MM.1S (cell line): Measurements from ENCODE around the gene DOCK4.

Source experiments
- DNase-seq: peaks from one replicate; pipeline ENCODE4 v3.0.0-alpha.2; 2015
- H2AFZ ChIP-seq: fragments of 300-600 bp; sonication (generic); 2 replicates; pipeline ENCODE4 v1.6.0; 2016; ENCODE audit warnings: antibody characterized with exemption, low read length
- H3F3A ChIP-seq: fragments of 300-600 bp; sonication (generic); 2 replicates; pipeline ENCODE4 v1.6.1; 2016; ENCODE audit warnings: mild to moderate bottlenecking, antibody characterized with exemption, low read length, moderate library complexity, mixed read lengths; ENCODE audit not compliant: insufficient read depth
- H3K27ac ChIP-seq: fragments of 300-600 bp; sonication (generic); 2 replicates; pipeline ENCODE4 v1.5.1; 2016; ENCODE audit warnings: mild to moderate bottlenecking, low read length
- H3K27me3 ChIP-seq: fragments of 300-600 bp; sonication (generic); replicated peaks from 2 replicates; pipeline ENCODE4 v1.6.0; 2016; ENCODE audit warnings: low read length; ENCODE audit not compliant: insufficient read depth
- H3K36me3 ChIP-seq: fragments of 300-600 bp; sonication (generic); replicated peaks from 2 replicates; pipeline ENCODE4 v1.6.1; 2016; ENCODE audit warnings: mild to moderate bottlenecking, low read length, mixed read lengths; ENCODE audit not compliant: insufficient read depth
- H3K4me1 ChIP-seq: fragments of 300-600 bp; sonication (generic); 2 replicates; pipeline ENCODE4 v1.6.1; 2016; ENCODE audit warnings: low read length, mixed read lengths
- H3K4me2 ChIP-seq: fragments of 300-600 bp; sonication (generic); 2 replicates; pipeline ENCODE4 v1.6.0; 2016; ENCODE audit warnings: low read depth, low read length
- H3K4me3 ChIP-seq: fragments of 300-600 bp; sonication (generic); 2 replicates; pipeline ENCODE4 v1.5.1; 2016; ENCODE audit warnings: low read length, mixed read lengths
- H3K79me2 ChIP-seq: fragments of 300-600 bp; sonication (generic); 2 replicates; pipeline ENCODE4 v1.6.1; 2016; ENCODE audit warnings: mixed run types, low read length, mixed read lengths
- H3K9ac ChIP-seq: fragments of 300-600 bp; sonication (generic); 2 replicates; pipeline ENCODE4 v1.6.1; 2016; ENCODE audit warnings: low read length, mixed read lengths
- H3K9me2 ChIP-seq: fragments of 300-600 bp; sonication (generic); replicated peaks from 2 replicates; pipeline ENCODE4 v1.6.1; 2016; ENCODE audit warnings: mild to moderate bottlenecking, low read length, mixed read lengths; ENCODE audit not compliant: insufficient read depth
- H3K9me3 ChIP-seq: fragments of 300-600 bp; sonication (generic); replicated peaks from 2 replicates; pipeline ENCODE4 v1.6.1; 2016; ENCODE audit warnings: mild to moderate bottlenecking, low read length, mixed read lengths; ENCODE audit not compliant: insufficient read depth
- H4K20me1 ChIP-seq: fragments of 300-600 bp; sonication (generic); 2 replicates; pipeline ENCODE4 v1.6.1; 2016; ENCODE audit warnings: mild to moderate bottlenecking, low read length, moderate library complexity, mixed read lengths; ENCODE audit not compliant: insufficient read depth
- EZH2 ChIP-seq: fragments of 300-600 bp; sonication (generic); optimal IDR thresholded peaks from 2 replicates; pipeline ENCODE3; 2017; ENCODE audit warnings: low read depth, mild to moderate bottlenecking, antibody characterized with exemption, low read length, mixed read lengths
- EZH2phosphoT487 ChIP-seq: fragments of 300-600 bp; sonication (generic); IDR thresholded peaks from 2 replicates; pipeline ENCODE4 v1.6.1; 2018; ENCODE audit warnings: antibody characterized with exemption, low read length
- TF ChIP-seq, protein P1 (sequence below): fragments of 300-600 bp; sonication (generic); IDR thresholded peaks from 2 replicates; pipeline ENCODE4 v1.5.1; 2016; ENCODE audit warnings: antibody characterized with exemption, low read length, mixed read lengths

The DOCK4 gene

DNA sequence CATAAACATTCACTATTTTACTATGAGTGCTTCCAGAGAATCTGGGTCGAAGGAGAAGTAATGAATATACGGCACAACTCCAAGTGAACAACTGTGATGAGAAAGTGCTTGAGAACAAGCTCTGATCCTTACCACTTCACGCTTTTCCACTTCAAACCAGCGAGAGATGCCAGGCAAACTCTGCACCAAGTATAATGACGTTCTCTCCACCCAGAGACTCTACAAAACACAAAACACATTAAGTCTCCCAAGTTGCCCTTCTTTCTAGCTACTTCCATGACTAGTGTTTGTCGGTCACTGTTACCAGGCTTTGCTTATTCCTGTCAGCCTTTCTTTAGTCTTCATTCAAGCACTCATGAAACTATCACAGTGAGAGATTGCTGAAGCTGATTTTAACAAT lies 450.8 kb downstream of the DOCK4 start:
- peaks cover 6% of the 10 kb centered on the region; the same call in 1 of the 2 replicates for H3K36me3 ChIP-seq
- no peak overlapping the region for H2AFZ ChIP-seq
- H3K9me2 ChIP-seq, result no peaks in the 10 kb centered on the region
- H3K27me3 ChIP-seq, result no peaks in the 10 kb centered on the region
- no peak overlapping the region for H3K4me3 ChIP-seq
- no peak overlapping the region for H3K9ac ChIP-seq
- no peaks in the 10 kb centered on the region for H3K9me3 ChIP-seq
- no peaks in the 10 kb centered on the region for H3K79me2 ChIP-seq
- no peaks in the 10 kb centered on the region for H3K4me1 ChIP-seq
- H3F3A ChIP-seq, result no peaks in the 10 kb centered on the region
- H3K27ac ChIP-seq, result no peak overlapping the region
- no peaks in the 10 kb centered on the region for H4K20me1 ChIP-seq
- TF ChIP-seq, protein P1, sequence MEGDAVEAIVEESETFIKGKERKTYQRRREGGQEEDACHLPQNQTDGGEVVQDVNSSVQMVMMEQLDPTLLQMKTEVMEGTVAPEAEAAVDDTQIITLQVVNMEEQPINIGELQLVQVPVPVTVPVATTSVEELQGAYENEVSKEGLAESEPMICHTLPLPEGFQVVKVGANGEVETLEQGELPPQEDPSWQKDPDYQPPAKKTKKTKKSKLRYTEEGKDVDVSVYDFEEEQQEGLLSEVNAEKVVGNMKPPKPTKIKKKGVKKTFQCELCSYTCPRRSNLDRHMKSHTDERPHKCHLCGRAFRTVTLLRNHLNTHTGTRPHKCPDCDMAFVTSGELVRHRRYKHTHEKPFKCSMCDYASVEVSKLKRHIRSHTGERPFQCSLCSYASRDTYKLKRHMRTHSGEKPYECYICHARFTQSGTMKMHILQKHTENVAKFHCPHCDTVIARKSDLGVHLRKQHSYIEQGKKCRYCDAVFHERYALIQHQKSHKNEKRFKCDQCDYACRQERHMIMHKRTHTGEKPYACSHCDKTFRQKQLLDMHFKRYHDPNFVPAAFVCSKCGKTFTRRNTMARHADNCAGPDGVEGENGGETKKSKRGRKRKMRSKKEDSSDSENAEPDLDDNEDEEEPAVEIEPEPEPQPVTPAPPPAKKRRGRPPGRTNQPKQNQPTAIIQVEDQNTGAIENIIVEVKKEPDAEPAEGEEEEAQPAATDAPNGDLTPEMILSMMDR, result no peak
- no peak for TF ChIP-seq EZH2phosphoT487
- no peak for TF ChIP-seq EZH2
- DNase-seq, result no peak
- no peak overlapping the region for H3K4me2 ChIP-seq

DNA sequence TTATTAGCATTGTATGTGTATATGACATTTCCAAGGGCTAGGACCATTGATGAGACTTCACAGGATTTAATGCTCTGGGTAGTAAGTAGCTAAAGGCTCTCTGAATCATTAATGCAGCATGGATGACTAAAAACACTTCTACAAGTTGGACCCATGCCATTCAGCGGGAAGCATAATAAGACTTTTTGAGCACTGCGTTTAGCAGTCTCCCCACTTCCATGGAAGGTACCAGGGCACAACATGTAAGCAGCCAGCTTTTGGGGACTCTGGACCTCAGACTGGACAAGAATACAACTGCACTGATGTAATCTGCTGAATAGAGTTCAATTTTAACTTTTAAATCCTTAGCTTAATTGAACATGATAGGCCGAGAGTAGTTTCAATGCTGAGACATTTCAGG lies 452.2 kb downstream of the DOCK4 start:
- Histone ChIP-seq H3K4me3 (no peak overlapping the region), H2AFZ (no peak overlapping the region), H3K27ac (no peak overlapping the region), H3K9me2 (no peaks in the 10 kb centered on the region), H3K79me2 (no peaks in the 10 kb centered on the region), H3K4me1 (no peaks in the 10 kb centered on the region), H3K27me3 (no peaks in the 10 kb centered on the region), H3K4me2 (no peak overlapping the region), H3K9me3 (no peaks in the 10 kb centered on the region), H3F3A (no peaks in the 10 kb centered on the region), H3K36me3 (no peaks in the 10 kb centered on the region), H3K9ac (no peak overlapping the region), H4K20me1 (no peaks in the 10 kb centered on the region)
- TF ChIP-seq EZH2 (no peak), EZH2phosphoT487 (no peak)
- TF ChIP-seq, protein P1, result no peak
- DNase-seq, result no peak

DNA sequence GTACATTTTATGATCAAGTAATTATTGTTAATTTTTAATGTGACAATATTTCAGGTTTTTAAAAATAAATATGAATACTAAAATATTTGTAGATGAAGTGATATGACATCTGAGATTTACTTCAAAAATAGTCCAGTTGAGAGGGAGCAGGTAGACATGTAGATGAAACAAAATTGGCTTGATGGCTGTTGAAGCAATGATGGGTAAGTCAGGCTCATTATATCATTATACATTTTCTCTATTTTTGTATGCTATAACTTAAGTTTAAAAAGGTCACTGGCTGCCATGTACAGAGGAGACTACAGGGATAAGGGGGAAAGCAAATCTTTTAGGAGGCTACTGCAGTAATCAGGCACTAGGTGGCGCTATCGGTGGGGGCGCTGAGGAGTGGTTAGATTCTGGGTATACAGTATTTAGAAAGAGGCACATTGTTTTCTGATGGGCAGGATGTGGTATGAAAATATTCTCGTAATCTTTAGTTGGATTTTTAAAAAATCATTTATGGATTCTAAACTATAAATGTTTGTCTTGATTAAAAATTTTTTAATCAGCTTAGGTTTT lies 454.1 kb downstream of the DOCK4 start:
- Histone ChIP-seq H3K9me3 (no peaks in the 10 kb centered on the region), H3K79me2 (no peaks in the 10 kb centered on the region), H3K27ac (no peak overlapping the region), H3K27me3 (no peaks in the 10 kb centered on the region), H4K20me1 (no peaks in the 10 kb centered on the region), H3K4me3 (no peak overlapping the region), H3K36me3 (no peaks in the 10 kb centered on the region), H3K4me2 (no peak overlapping the region), H3K9me2 (no peaks in the 10 kb centered on the region), H3K4me1 (no peaks in the 10 kb centered on the region), H3K9ac (no peak overlapping the region), H3F3A (no peaks in the 10 kb centered on the region), H2AFZ (no peak overlapping the region)
- DNase-seq, result peak; percentile 71
- TF ChIP-seq EZH2, result no peak
- no peak for TF ChIP-seq EZH2phosphoT487
- TF ChIP-seq, protein P1, result peak; percentile 97
